Transverse colon (tissue), 4 donors: Measurements from ENCODE around the gene PTPN9.

Experiments used
- POLR2A ChIP-seq: fragments of 450-650 bp; IDR thresholded peaks from one replicate; pipeline ENCODE4 v1.6.1; 2016; ENCODE audit warnings: antibody characterized with exemption, mild to moderate bottlenecking, moderate library complexity
- POLR2AphosphoS5 ChIP-seq, 3 donors: sonication (generic); formaldehyde crosslinking; IDR thresholded peaks; one replicate each; pipeline ENCODE4 v1.6.1; 2016; ENCODE audit warnings: antibody characterized with exemption in 3 of 3
- TF ChIP-seq, protein P1 (sequence below), 5 experiments: fragments of 200-600 bp in 3 of 5; fragments of 450-650 bp in 2 of 5; sonication (generic) in 3 of 5; IDR thresholded peaks; 1 replicate in 2 of 5; 2 replicates in 3 of 5; pipeline ENCODE4 v1.5.1; 2016 to 2017; ENCODE audit warnings: antibody characterized with exemption in 5 of 5, inconsistent platforms in 3 of 5, mild to moderate bottlenecking in 2 of 5, moderate library complexity in 1 of 5

- TF ChIP-seq, protein P1, sequence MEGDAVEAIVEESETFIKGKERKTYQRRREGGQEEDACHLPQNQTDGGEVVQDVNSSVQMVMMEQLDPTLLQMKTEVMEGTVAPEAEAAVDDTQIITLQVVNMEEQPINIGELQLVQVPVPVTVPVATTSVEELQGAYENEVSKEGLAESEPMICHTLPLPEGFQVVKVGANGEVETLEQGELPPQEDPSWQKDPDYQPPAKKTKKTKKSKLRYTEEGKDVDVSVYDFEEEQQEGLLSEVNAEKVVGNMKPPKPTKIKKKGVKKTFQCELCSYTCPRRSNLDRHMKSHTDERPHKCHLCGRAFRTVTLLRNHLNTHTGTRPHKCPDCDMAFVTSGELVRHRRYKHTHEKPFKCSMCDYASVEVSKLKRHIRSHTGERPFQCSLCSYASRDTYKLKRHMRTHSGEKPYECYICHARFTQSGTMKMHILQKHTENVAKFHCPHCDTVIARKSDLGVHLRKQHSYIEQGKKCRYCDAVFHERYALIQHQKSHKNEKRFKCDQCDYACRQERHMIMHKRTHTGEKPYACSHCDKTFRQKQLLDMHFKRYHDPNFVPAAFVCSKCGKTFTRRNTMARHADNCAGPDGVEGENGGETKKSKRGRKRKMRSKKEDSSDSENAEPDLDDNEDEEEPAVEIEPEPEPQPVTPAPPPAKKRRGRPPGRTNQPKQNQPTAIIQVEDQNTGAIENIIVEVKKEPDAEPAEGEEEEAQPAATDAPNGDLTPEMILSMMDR (IDR thresholded peaks at IDR 0.05) = no peak
- TF ChIP-seq POLR2A = no peak
- no peak for TF ChIP-seq POLR2AphosphoS5 (IDR thresholded peaks at IDR 0.05)
Measured at GRCh38 chr15:75428152-75428551, 151.0 kb downstream of the PTPN9 start.
